GM12878 (cell line): ENCODE measurements around the gene PLD5. TPM values are rescaled to one million over a fixed set of nuclear protein-coding genes. Genes with fewer than 3 reads are reported as not detected.

ENCODE experiments used
- ATAC-seq: fragments of 200-7000 bp; cut with Tn5 transposase; 3 replicates; pipeline ENCODE4 v1.9.1; 2020; ENCODE audit warnings: mild to moderate bottlenecking, moderate library complexity
- BruUV-seq: library from RNA; stranded (reverse); fragments of 400-500 nt; replicated peaks from 2 replicates; lab custom pipeline; 2021; lab: Mats Ljungman, UMichigan
- CTCF ChIA-PET: fragments of 300-600 bp; sonication (Branson Sonifier 250); formaldehyde crosslinking; extraction: SDS; loops from one replicate; lab custom pipeline; 2021; ENCODE audit warnings: inconsistent platforms; lab: Yijun Ruan, JAX
- POLR2A ChIA-PET: fragments of 350-600 bp; formaldehyde crosslinking; extraction: SDS; loops from one replicate; lab custom pipeline; 2021; ENCODE audit warnings: inconsistent platforms; lab: Charles Lee
- RAD21 ChIA-PET: fragments of 300-600 bp; sonication (Branson Sonifier 250); formaldehyde crosslinking; loops from one replicate; lab custom pipeline; 2023; ENCODE audit warnings: antibody characterized with exemption; ENCODE audit not compliant: unreplicated experiment; lab: Charles Lee
- SMC1A ChIA-PET: fragments of 300-600 bp; sonication (Branson Sonifier 250); formaldehyde crosslinking; loops from one replicate; lab custom pipeline; 2023; ENCODE audit not compliant: unreplicated experiment, uncharacterized antibody; lab: Charles Lee
- DNase-seq: peaks from one replicate; pipeline ENCODE4 v3.0.0-alpha.2; 2011; ENCODE audit warnings: low read depth, low spot score
- FAIRE-seq: peaks from 3 replicates; lab custom pipeline; 2011; peaks lifted over from hg19 to GRCh38; lab: Jason Lieb, UNC
- H2AFZ ChIP-seq: 2 replicates; pipeline ENCODE4 v1.6.0; 2011; ENCODE audit warnings: low read depth, low read length, control low read depth; ENCODE audit not compliant: control insufficient read depth
- H3K27ac ChIP-seq: 2 replicates; pipeline ENCODE4 v1.5.1; 2011; ENCODE audit warnings: control low read depth; ENCODE audit not compliant: control insufficient read depth, insufficient read depth
- H3K27me3 ChIP-seq, 2 experiments: replicated peaks in 1 of 2; 2 replicates each; pipeline versions ENCODE4 v1.6.0 to v1.6.1; 2011; ENCODE audit warnings: low read length in 1 of 2; ENCODE audit not compliant: control insufficient read depth in 2 of 2, insufficient read depth in 2 of 2
- H3K36me3 ChIP-seq, 2 experiments: 2 replicates each; pipeline ENCODE4 v1.5.1; 2011; ENCODE audit warnings: low read length in 1 of 2; ENCODE audit not compliant: control insufficient read depth in 2 of 2, insufficient read depth in 2 of 2
- H3K4me1 ChIP-seq: 2 replicates; pipeline ENCODE4 v1.6.1; 2011; ENCODE audit warnings: mild to moderate bottlenecking, low read length, moderate library complexity, mixed read lengths; ENCODE audit not compliant: control insufficient read depth, insufficient read depth
- H3K4me2 ChIP-seq: 2 replicates; pipeline ENCODE4 v1.6.0; 2011; ENCODE audit warnings: control low read depth; ENCODE audit not compliant: control insufficient read depth, insufficient read depth
- H3K4me3 ChIP-seq: fragments of 200-600 bp; sonication (generic); 2 replicates; pipeline ENCODE4 v1.5.1; 2016
- H3K79me2 ChIP-seq: 2 replicates; pipeline ENCODE4 v1.6.0; 2011; ENCODE audit warnings: low read length; ENCODE audit not compliant: control insufficient read depth, insufficient read depth
- H3K9ac ChIP-seq: 2 replicates; pipeline ENCODE4 v1.8.0; 2011; ENCODE audit warnings: low read length, control low read depth, mixed read lengths; ENCODE audit not compliant: control insufficient read depth, insufficient read depth
- H3K9me3 ChIP-seq: replicated peaks from 3 replicates; pipeline ENCODE4 v1.5.1; 2011; ENCODE audit warnings: mild to moderate bottlenecking, low read length; ENCODE audit not compliant: control insufficient read depth, insufficient read depth
- H4K20me1 ChIP-seq: 2 replicates; pipeline ENCODE4 v1.6.0; 2011; ENCODE audit not compliant: control insufficient read depth, insufficient read depth
- ASH2L ChIP-seq: fragments of 300-600, 200-600 bp; sonication (generic); IDR thresholded peaks from 2 replicates; pipeline ENCODE4 v1.6.1; 2017; ENCODE audit warnings: low read depth, mild to moderate bottlenecking, borderline replicate concordance
- CHD1 ChIP-seq: IDR thresholded peaks from 2 replicates; pipeline ENCODE4 v1.6.1; 2012; ENCODE audit warnings: low read depth, low read length, improper control_type of control experiment
- EED ChIP-seq: sonication (generic); IDR thresholded peaks from 2 replicates; pipeline ENCODE4 v1.6.1; 2016; ENCODE audit warnings: antibody characterized with exemption, low read depth
- ESRRA ChIP-seq: IDR thresholded peaks from 2 replicates; pipeline ENCODE4 v1.6.1; 2012; ENCODE audit warnings: mild to moderate bottlenecking, low read length, improper control_type of control experiment
- IKZF1 ChIP-seq: fragments of 450-650 bp; conservative IDR thresholded peaks from 2 replicates; pipeline ENCODE4 v1.6.1; 2017; ENCODE audit warnings: antibody characterized with exemption, mild to moderate bottlenecking
- MXI1 ChIP-seq: fragments of 150-350 bp; IDR thresholded peaks from 2 replicates; pipeline ENCODE4 v1.6.1; 2011; ENCODE audit warnings: low read depth, mild to moderate bottlenecking, inconsistent platforms, low read length, improper control_type of control experiment
- NFYA ChIP-seq: IDR thresholded peaks from 2 replicates; pipeline ENCODE4 v1.6.1; 2011; ENCODE audit warnings: low read depth, mild to moderate bottlenecking, low read length, improper control_type of control experiment, borderline replicate concordance
- NR2C1 ChIP-seq: fragments of 450-650 bp; IDR thresholded peaks from 2 replicates; pipeline ENCODE4 v1.6.1; 2017; ENCODE audit warnings: antibody characterized with exemption, mild to moderate bottlenecking, moderate library complexity
- PAX5 ChIP-seq: IDR thresholded peaks from 2 replicates; pipeline ENCODE4 v1.6.1; 2011; ENCODE audit warnings: low read depth, low read length, borderline replicate concordance
- STAT1 ChIP-seq: fragments of 450-650 bp; conservative IDR thresholded peaks from 2 replicates; pipeline ENCODE4 v1.6.1; 2014; ENCODE audit warnings: antibody characterized with exemption, mild to moderate bottlenecking
- SUZ12 ChIP-seq: fragments of 200-600 bp; sonication (generic); IDR thresholded peaks from one replicate; pipeline ENCODE4 v1.6.1; 2018; ENCODE audit warnings: antibody characterized with exemption, mild to moderate bottlenecking; ENCODE audit not compliant: unreplicated experiment
- TARDBP ChIP-seq: IDR thresholded peaks from 2 replicates; pipeline ENCODE4 v1.6.1; 2016; ENCODE audit warnings: borderline replicate concordance
- TCF3 ChIP-seq: IDR thresholded peaks from 2 replicates; pipeline ENCODE4 v1.6.1; 2012; ENCODE audit warnings: low read depth, mild to moderate bottlenecking, low read length, borderline replicate concordance; ENCODE audit not compliant: insufficient read depth
- ZNF384 ChIP-seq: IDR thresholded peaks from 2 replicates; pipeline ENCODE4 v1.6.1; 2012; ENCODE audit warnings: low read depth, mild to moderate bottlenecking, low read length, improper control_type of control experiment, borderline replicate concordance
- WGBS: methylation state at CpG from one replicate; pipeline ENCODE4 v1.1.6; 2016; ENCODE audit warnings: low lambda C conversion rate; ENCODE audit not compliant: insufficient replicate concordance, insufficient coverage; ENCODE audit errors: missing lambda C conversion rate; 5-methylcytosine and 5-hydroxymethylcytosine counted together
- in situ Hi-C: fragments of 300-500 bp; cut with MboI; formaldehyde crosslinking; loops from 9 replicates; pipeline ENCODE4 v1.14.3; 2018; ENCODE audit warnings: mixed read lengths
- intact Hi-C: fragments of 100-400 bp; cut with micrococcal nuclease; formaldehyde crosslinking; loops from one replicate; pipeline ENCODE4 v1.14.2; 2022; ENCODE audit not compliant: unreplicated experiment
- polyA plus RNA-seq, 11 experiments: library from polyadenylated mRNA; depleted of rRNA in 4 of 11; unstranded in 6 of 11; stranded (reverse) in 5 of 11; fragments of >200 nt; fragmentation: Nextera tagmentation in 4 of 11; fragmentation: Illumina TruSeq in 1 of 11; extraction: Ambion mirVana in 4 of 11; extraction: Trizol in 1 of 11; gene quantifications; 1 replicate in 1 of 11; 2 replicates in 10 of 11; pipeline versions ENCODE4 v1.2.1 to v1.2.3, GENCODE V29; 2011 to 2016; ENCODE audit warnings: inconsistent platforms in 2 of 11, missing spikeins in 2 of 11, low read depth in 1 of 11
- total RNA-seq, 4 experiments: library from RNA; depleted of rRNA in 3 of 4; stranded (reverse); fragments of >200 nt in 3 of 4; fragmentation: Illumina TruSeq in 1 of 4; extraction: Trizol in 1 of 4; gene quantifications; 2 replicates each; pipeline versions ENCODE4 v1.2.1 to v1.2.3, GENCODE V29; 2013 to 2021
- TF ChIP-seq, protein P1 (sequence below): fragments of 450-650 bp; IDR thresholded peaks from 2 replicates; pipeline ENCODE4 v1.6.1; 2016; ENCODE audit warnings: mild to moderate bottlenecking

Gene PLD5
- total and polyA plus RNA-seq, 10 of the 15 experiments (the other 5 are each of a cell fraction or from before 2014, with no cell fraction given) = not detected

DNA sequence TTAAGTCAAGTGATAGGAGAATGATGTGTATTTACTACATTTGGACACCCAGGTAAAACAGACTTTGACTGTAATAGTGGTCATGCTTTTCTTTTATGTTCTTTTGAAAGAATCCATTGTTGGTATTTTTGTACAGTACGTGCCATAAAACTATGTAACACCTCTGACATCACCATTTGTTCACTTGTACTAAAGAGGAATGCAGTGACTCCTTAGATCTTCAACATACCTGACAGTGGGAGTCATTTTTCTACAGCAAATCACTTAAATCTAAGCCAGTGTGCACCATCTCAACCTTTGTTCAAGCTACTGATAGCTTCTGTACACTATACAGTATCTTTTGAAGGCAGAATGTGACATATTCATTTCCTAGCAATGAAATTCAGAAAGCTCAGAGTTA lies 6.3 kb upstream of the PLD5 start:
- in situ Hi-C loops (no loop called here), intact Hi-C loops (no loop called here)
- Histone ChIP-seq H3K9me3 (no peaks in the 10 kb centered on the region), H2AFZ (no peak overlapping the region), H3K9ac (no peak overlapping the region), H4K20me1 (no peaks in the 10 kb centered on the region), H3K4me2 (no peak overlapping the region), H3K27ac (no peak overlapping the region), H3K4me1 (no peaks in the 10 kb centered on the region), H3K79me2 (no peaks in the 10 kb centered on the region), H3K27me3 (no peaks in the 10 kb centered on the region), H3K36me3 (no peaks in the 10 kb centered on the region), H3K4me3 (no peak overlapping the region)
- ChIA-PET CTCF (no interaction called here), SMC1A (no interaction called here), POLR2A (no interaction called here), RAD21 (no interaction called here)
- no TSS peak for BruUV-seq
- no peak for FAIRE-seq
- no peak for ATAC-seq
- no peak for DNase-seq
- TF ChIP-seq ASH2L (no peak), NFYA (no peak), EED (no peak), CHD1 (no peak), SUZ12 (no peak), ZNF384 (no peak), TARDBP (no peak), TCF3 (no peak)
- WGBS = 0% methylated on average over 1 of the region's 1 CpG

GRCh38 chr1:242525769-242526168 lies 1.3 kb upstream of the PLD5 start:
- intact Hi-C loops = no loop called here
- FAIRE-seq = no peak
- TF ChIP-seq ESRRA = no peak
- TF ChIP-seq STAT1 = no peak
- no peak for TF ChIP-seq NR2C1
- TF ChIP-seq, protein P1, sequence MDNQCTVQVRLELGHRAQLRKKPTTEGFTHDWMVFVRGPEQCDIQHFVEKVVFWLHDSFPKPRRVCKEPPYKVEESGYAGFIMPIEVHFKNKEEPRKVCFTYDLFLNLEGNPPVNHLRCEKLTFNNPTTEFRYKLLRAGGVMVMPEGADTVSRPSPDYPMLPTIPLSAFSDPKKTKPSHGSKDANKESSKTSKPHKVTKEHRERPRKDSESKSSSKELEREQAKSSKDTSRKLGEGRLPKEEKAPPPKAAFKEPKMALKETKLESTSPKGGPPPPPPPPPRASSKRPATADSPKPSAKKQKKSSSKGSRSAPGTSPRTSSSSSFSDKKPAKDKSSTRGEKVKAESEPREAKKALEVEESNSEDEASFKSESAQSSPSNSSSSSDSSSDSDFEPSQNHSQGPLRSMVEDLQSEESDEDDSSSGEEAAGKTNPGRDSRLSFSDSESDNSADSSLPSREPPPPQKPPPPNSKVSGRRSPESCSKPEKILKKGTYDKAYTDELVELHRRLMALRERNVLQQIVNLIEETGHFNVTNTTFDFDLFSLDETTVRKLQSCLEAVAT = no peak
- no peak for TF ChIP-seq IKZF1
- no peak for TF ChIP-seq PAX5
- no peak for TF ChIP-seq MXI1

More at GRCh38 chr1:242525769-242526168, 1.3 kb upstream of the PLD5 start:
- Histone ChIP-seq H4K20me1 (no peaks in the 10 kb centered on the region), H3K79me2 (no peaks in the 10 kb centered on the region), H3K4me3 (no peak overlapping the region), H2AFZ (no peak overlapping the region), H3K27ac (no peak overlapping the region), H3K4me1 (no peaks in the 10 kb centered on the region), H3K9me3 (no peaks in the 10 kb centered on the region), H3K36me3 (no peaks in the 10 kb centered on the region), H3K27me3 (peaks cover 5 to 12% of the 10 kb centered on the region in 2 experiments), H3K9ac (no peak overlapping the region), H3K4me2 (no peak overlapping the region)
- no TSS peak for BruUV-seq
- DNase-seq = no peak
- in situ Hi-C loops = no loop called here
- ChIA-PET CTCF (no interaction called here), RAD21 (no interaction called here), POLR2A (no interaction called here), SMC1A (no interaction called here)
- ATAC-seq = no peak
- WGBS = 46% methylated on average over 2 of the region's 2 CpGs
